ENCODE results near the gene TUBGCP5. TPM values are rescaled to one million over a fixed set of nuclear protein-coding genes. Genes with fewer than 3 reads are reported as not detected.
"Not testable (repeated sequence)": the region's sequence is repeated elsewhere in the genome, so short reads cannot be mapped to it uniquely, and the experiment has no call there.

Gene TUBGCP5
- 10 to 100 TPM in 3 of 4 donors, 1 to 10 TPM in 1; 8.9 to 30.3 (median 15.9) TPM for total RNA-seq

GRCh38 chr15:23039143-23039916 is at the start of gene TUBGCP5:
TUBGCP5 (minus strand) TSS chr15:23039569; CDS start chr15:23039543, 26 bp downstream.
- ATAC-seq (ENCODE audit: low FRiP score) (peak; percentile 98), DNase-seq (ENCODE audit: low spot score) (peak; percentile 82)
- no peak for TF ChIP-seq CTCF (IDR thresholded peaks at IDR 0.05)

- TF ChIP-seq CTCF (IDR thresholded peaks at IDR 0.05), result no peak
- ATAC-seq (ENCODE audit: low FRiP score), result no peak
Observed at GRCh38 chr15:23083115-23083514, 43.7 kb upstream of the TUBGCP5 start.

GRCh38 chr15:23081996-23082737 is 42.8 kb upstream of the TUBGCP5 start:
- not testable (repeated sequence) for DNase-seq (ENCODE audit: low spot score); ATAC-seq (ENCODE audit: low FRiP score)

More at GRCh38 chr15:23083115-23083514, 43.7 kb upstream of the TUBGCP5 start:
- no peak for DNase-seq (ENCODE audit: low spot score)

DNA sequence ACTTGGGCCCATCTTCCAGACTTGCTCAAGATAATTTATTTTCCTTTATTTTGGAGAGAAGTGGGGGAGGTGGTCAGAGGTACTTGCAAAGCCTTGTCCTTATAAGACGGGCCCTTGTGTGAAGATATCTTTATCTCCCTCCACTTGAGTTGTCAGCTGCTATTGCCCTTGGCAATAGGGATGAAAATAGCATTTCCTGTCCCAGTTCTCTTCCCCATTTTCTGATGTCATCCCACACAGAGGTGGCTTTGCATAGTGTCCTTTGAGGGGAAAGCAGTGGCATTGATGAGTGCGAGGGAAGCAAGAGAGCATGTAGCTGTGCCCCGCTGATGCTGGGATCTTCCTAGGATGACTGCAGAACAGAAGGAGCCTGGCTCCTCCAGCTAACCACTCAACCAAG is 41.9 kb upstream of the TUBGCP5 start:
- no peak for DNase-seq (ENCODE audit: low spot score)
- no peak for ATAC-seq (ENCODE audit: low FRiP score)
- no peak for TF ChIP-seq CTCF (IDR thresholded peaks at IDR 0.05)

- no peak for ATAC-seq (ENCODE audit: low FRiP score)
- DNase-seq (ENCODE audit: low spot score), result no peak
- TF ChIP-seq CTCF (IDR thresholded peaks at IDR 0.05), result no peak
Observed at GRCh38 chr15:23079766-23080165, 40.4 kb upstream of the TUBGCP5 start.

DNA sequence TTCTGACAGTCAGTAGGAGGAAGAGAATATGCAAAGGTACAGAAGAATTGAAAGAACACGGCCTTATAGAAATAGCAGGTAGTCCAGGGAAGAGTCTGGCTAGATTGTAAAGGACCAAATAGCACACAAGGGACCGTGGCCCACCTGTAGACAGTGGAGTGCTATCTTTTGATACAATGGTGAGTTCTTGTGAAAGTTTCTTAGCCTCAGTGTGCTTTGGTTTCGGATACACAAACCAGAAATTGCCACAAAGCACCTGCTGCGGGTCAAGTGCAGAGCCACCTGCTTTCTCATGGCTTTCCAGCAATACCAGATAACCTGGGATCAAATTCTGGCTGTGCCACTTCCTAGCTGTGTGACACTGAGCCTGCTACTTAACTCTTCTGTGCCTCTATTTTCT is 36.6 kb upstream of the TUBGCP5 start:
- ATAC-seq (ENCODE audit: low FRiP score), result no peak
- no peak for DNase-seq (ENCODE audit: low spot score)
- no peak for TF ChIP-seq CTCF (IDR thresholded peaks at IDR 0.05)

DNA sequence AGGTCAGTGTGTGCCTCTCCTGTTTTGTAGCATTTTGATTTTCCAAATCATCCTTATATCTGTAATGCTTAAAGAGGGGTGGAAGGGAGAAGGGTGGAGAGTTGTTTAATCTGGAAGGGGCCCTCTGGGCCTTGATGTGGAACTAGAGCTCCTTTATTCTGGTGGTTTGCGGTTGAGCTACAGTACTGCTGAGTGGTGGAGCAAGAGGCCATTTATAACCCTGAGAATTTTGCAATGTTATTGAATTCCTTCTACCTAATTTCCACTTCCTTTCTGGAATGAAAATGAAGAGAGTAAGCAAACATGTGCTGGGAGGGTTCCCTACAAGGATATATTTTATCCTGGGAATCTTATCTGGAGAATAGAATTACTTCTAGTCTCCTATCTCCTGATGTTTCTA is 35.3 kb upstream of the TUBGCP5 start:
- no peak for TF ChIP-seq CTCF (IDR thresholded peaks at IDR 0.05)
- ATAC-seq (ENCODE audit: low FRiP score), result no peak
- no peak for DNase-seq (ENCODE audit: low spot score)
